Endothelial cell of umbilical vein (primary cell): ENCODE results near the gene IGFBP1.
"Not testable (repeated sequence)": the region's sequence is repeated elsewhere in the genome, so short reads cannot be mapped to it uniquely, and the experiment has no call there.

Experiments
- CTCF ChIP-seq, 2 donors: IDR thresholded peaks; 1 replicate in 1 of 2; 2 replicates in 1 of 2; pipeline ENCODE4 v1.5.1; 2011; ENCODE audit warnings: low read length in 2 of 2, mild to moderate bottlenecking in 2 of 2, moderate library complexity in 2 of 2, control low read depth in 1 of 2, inconsistent platforms in 1 of 2, low read depth in 1 of 2; ENCODE audit not compliant: insufficient read depth in 1 of 2; ENCODE audit errors: extremely low read depth in 1 of 2
- EZH2 ChIP-seq: IDR thresholded peaks from 2 replicates; pipeline ENCODE4 v1.6.1; 2012; ENCODE audit warnings: borderline replicate concordance, low read depth, mild to moderate bottlenecking, moderate library complexity, low read length, inconsistent platforms; ENCODE audit not compliant: severe bottlenecking
- POLR2A ChIP-seq: IDR thresholded peaks from 2 replicates; pipeline ENCODE4 v1.6.1; 2012; ENCODE audit warnings: low read depth, mild to moderate bottlenecking, control low read depth, low read length

DNA sequence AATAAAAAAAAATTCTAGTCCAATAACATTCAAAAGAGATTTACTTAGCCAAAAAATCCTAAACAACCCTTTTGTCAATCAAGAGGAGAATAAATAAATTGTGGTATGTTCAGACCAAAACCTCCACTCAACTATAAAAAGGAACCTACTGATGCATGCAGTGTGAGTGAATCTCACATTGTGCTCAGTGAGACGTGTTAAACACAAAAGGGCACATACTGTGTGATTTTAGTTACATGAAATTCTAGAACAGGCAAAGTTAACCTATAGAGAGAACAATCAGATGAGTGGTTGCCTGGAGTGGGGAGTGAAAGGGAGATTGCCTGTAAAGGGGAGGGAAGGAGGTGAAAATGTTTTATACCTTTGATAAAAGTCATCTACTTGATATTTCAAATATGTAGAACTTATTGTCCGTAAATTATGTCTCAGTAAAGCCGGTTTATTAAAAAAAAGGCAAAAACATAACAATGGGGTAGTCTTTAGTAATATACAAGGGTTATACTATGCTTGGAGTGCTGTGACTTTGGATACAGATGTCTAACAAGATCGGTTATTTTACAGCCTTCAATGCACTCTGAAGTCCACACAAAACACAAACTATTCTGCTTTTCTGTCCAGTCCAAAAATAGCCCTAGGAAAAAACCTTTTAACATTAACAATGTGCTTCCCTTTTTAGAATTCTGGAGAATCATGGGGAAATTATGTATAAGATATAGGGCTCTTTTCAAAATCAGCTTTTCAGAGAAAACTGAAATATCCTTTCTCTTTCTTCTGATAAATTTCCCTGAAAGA, 46.2 kb upstream of the IGFBP1 start:
- TF ChIP-seq POLR2A; CTCF (IDR thresholded peaks at IDR 0.05; ENCODE audit: extremely low read depth in 1 of 2, insufficient read depth in 1 of 2, low read depth in 1 of 2, low read length in 2 of 2); EZH2: not testable (repeated sequence)
